HFF-Myc (cell line): ENCODE data around the gene LARGE1.

ENCODE experiments used
- DNase-seq: peaks from one replicate; pipeline ENCODE4 v3.0.0-alpha.2; 2011; ENCODE audit warnings: low read depth; ENCODE audit errors: extremely low read depth
- H3K4me3 ChIP-seq: replicated peaks from 2 replicates; pipeline ENCODE4 v1.5.1; 2011; ENCODE audit warnings: low read depth, mild to moderate bottlenecking, control low read depth, low read length
- CTCF ChIP-seq: IDR thresholded peaks from 2 replicates; pipeline ENCODE4 v1.5.1; 2012; ENCODE audit warnings: mild to moderate bottlenecking, low read depth, low read length, control low read depth; ENCODE audit errors: missing control alignments

LARGE1 gene

GRCh38 chr22:33299245-33299956 is 620.9 kb downstream of the LARGE1 start:
- TF ChIP-seq CTCF: no peak

GRCh38 chr22:33296941-33297340 is 623.3 kb downstream of the LARGE1 start:
- TF ChIP-seq CTCF: no peak
- no peak for DNase-seq
- H3K4me3 ChIP-seq: no peak overlapping the region

More at GRCh38 chr22:33299245-33299956, 620.9 kb downstream of the LARGE1 start:
- DNase-seq: no peak
- no peak overlapping the region for H3K4me3 ChIP-seq

GRCh38 chr22:33288078-33288477 is 632.2 kb downstream of the LARGE1 start:
- no peak for TF ChIP-seq CTCF
- no peak for DNase-seq
- H3K4me3 ChIP-seq: no peak overlapping the region

GRCh38 chr22:33275073-33275443 is 645.2 kb downstream of the LARGE1 start:
- no peak for DNase-seq
- no peak for TF ChIP-seq CTCF
- H3K4me3 ChIP-seq: no peak overlapping the region

GRCh38 chr22:33274214-33275072 is 645.8 kb downstream of the LARGE1 start:
- no peak overlapping the region for H3K4me3 ChIP-seq
- peak; percentile 72 for TF ChIP-seq CTCF
- no peak for DNase-seq

GRCh38 chr22:33272871-33273270 is 647.4 kb downstream of the LARGE1 start:
- no peak for TF ChIP-seq CTCF
- no peak for DNase-seq
- H3K4me3 ChIP-seq: no peak overlapping the region
